Fibroblast of pulmonary artery (primary cell): Measurements from ENCODE around the gene PTPRD.

Experiments
- DNase-seq: peaks from one replicate; pipeline ENCODE4 v3.0.0-alpha.2; 2010; ENCODE audit warnings: low read depth
- H3K4me3 ChIP-seq: replicated peaks from 2 replicates; pipeline ENCODE4 v1.5.1; 2011; ENCODE audit warnings: low read depth, mild to moderate bottlenecking, control low read depth, low read length, moderate library complexity
- TF ChIP-seq, protein P1 (sequence below): IDR thresholded peaks from 2 replicates; pipeline ENCODE4 v1.5.1; 2011; ENCODE audit warnings: mild to moderate bottlenecking, control low read depth, low read length, inconsistent platforms; ENCODE audit errors: missing control alignments

PTPRD gene

DNA sequence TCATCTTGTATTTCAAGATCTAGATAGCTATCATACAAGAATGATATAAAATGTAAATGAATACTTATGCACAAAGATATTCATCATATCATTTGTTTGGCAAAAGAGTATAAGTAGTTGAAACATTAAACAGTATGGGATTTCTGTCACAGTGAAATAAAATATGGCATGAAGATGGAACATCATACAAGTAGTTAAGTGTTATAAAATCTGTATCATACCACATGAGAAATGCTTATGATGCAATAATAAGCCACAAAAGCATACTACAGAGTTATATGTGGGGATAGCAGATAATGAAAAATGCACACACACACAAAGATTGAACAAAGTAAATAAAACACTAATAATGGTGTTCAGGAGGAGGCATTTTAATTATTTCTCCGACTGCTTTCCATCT lies 1975.2 kb downstream of the PTPRD start:
- DNase-seq, result no peak
- TF ChIP-seq, protein P1, sequence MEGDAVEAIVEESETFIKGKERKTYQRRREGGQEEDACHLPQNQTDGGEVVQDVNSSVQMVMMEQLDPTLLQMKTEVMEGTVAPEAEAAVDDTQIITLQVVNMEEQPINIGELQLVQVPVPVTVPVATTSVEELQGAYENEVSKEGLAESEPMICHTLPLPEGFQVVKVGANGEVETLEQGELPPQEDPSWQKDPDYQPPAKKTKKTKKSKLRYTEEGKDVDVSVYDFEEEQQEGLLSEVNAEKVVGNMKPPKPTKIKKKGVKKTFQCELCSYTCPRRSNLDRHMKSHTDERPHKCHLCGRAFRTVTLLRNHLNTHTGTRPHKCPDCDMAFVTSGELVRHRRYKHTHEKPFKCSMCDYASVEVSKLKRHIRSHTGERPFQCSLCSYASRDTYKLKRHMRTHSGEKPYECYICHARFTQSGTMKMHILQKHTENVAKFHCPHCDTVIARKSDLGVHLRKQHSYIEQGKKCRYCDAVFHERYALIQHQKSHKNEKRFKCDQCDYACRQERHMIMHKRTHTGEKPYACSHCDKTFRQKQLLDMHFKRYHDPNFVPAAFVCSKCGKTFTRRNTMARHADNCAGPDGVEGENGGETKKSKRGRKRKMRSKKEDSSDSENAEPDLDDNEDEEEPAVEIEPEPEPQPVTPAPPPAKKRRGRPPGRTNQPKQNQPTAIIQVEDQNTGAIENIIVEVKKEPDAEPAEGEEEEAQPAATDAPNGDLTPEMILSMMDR, result no peak
- no peak overlapping the region for H3K4me3 ChIP-seq

DNA sequence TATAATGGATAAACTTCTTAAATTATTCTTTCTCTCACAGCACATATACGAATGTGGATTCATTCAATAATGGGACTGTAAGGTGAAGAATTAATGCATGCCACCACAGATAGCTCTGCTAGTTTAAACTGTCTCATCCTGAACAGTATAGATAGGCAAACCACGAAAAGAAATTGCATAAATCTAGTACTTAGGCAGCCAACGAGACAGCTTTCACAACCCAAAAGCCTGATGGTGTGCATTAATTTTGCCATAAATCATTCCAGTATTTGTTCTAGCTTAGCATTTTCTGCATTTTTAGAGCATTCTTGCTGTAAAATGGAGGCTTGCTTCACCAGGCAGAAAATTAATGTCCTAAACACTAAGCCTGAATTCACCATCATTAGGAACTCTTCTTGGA lies 1979.0 kb downstream of the PTPRD start:
- no peak for DNase-seq
- TF ChIP-seq, protein P1, result no peak
- no peak overlapping the region for H3K4me3 ChIP-seq

DNA sequence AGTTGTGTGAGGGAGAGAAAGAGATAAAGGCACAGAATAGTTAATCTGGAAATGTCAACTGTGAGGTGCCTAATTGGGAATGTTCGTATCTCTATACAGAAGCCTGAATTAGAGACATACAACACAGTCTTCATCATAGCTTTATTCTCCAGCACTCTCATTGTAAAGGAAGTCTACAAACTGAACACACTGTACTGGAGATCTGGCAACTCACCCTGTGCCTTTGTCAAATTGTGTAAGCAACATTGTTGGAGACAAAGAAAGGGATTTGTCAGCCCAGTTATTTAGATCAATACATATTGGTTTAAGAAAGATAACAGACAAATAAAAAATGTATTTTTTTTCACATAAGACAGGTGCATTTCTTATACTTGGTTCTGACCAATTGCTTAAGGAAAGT lies 1980.3 kb downstream of the PTPRD start:
- DNase-seq, result no peak
- no peak overlapping the region for H3K4me3 ChIP-seq
- TF ChIP-seq, protein P1, result no peak

DNA sequence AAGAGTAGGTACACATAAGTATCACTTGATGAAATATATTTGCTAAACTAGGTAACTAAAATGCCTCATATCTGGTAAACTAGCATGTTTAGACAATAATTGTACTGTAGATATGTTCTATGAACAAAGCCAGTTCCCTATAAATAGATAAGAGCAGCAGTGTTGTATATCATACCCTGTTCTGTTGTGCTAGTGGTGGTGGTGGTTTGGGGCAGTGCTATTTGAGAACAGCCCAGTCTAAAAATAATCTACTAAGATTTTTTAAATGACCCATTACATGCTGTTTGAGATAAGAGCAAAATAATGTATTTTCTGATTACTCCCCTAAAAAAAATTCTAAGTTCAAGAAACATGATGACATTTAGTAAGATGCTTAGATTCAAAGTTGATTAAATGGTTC lies 1984.0 kb downstream of the PTPRD start:
- TF ChIP-seq, protein P1, result no peak
- no peak overlapping the region for H3K4me3 ChIP-seq
- no peak for DNase-seq

DNA sequence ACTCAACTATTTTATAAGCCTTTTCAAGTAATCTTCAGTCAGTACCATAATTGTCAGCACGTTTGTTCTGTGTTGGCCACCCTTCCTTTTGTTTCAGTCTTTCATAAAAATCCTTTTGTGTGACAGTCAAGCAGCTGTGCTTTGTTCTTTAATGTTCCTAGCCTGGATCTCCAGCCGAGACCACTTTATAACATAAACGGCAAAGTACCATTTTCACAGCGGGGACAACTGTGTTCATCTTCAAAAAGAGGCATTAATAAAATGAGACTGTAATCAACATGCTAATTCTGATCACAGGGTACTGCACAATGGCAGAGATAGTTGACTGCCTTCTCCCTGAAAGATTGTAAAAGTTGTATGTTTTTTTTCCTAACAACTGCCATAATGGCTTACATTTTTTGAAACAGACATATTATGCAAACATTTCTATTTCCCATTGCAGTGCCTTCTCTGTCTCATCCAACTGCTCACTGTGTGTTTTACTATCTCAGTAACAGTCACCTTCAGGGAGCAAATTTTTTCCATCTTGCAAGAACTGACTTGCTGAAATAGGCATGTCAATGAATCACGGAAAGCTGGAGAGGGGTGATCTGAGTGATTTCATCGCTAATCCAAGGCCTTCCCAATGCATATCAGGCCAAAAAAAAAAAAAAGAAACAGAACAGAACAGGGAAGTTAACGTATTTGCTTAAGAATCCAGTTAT lies 1984.7 kb downstream of the PTPRD start:
- no peak for DNase-seq
- TF ChIP-seq, protein P1, result no peak
- H3K4me3 ChIP-seq, result no peak overlapping the region

DNA sequence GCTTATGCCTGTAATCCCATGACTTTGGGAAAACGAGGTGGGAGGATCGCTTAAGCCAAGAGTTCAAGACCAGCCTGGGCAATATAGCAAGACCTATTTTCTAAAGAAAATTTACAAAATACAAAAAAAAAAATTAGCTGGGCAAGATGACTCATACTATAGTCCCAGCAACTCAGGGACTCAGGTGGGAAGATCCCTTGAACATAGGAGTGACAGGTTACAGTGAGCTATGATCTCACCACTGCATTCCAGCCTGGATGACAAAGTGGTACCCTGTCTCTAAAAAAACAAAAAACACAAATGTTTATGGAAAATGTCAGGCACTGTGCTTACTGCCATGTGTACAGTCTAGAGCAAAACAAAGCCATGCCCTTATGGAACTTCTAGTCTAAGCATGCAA lies 1989.9 kb downstream of the PTPRD start:
- TF ChIP-seq, protein P1, result no peak
- no peak for DNase-seq
- no peak overlapping the region for H3K4me3 ChIP-seq

DNA sequence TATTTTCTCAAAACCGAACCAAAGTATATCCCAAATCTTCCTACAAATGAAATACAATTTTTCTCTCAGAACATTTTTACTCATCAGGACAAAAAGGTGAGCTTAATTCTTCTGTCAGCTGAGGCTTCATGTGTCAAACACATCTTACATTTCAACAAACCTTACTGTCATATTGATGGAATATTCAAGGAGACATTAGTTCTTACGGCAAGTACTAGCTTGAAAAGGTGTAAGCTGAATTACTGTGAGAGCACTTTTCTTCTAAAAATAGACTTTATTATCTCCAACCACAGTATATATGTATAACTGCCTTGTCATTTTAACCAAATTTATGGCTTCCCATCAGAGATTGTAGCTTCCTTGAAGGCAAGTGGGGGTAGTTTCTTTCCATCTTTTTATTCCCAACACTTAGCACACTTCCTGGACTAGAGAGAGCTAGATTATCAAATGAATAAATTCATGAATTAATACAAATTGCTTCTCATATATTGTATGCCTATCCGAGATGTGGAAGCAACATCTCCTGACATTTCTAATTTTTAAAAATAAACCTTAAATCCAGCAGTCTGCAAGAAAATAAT lies 1990.5 kb downstream of the PTPRD start:
- no peak for DNase-seq
- TF ChIP-seq, protein P1, result no peak
- no peak overlapping the region for H3K4me3 ChIP-seq
